ENCODE results near the gene RDH5.

Gene RDH5

GRCh38 chr12:55695349-55695748 lies 24.8 kb upstream of the RDH5 start:
- no peak for DNase-seq (ENCODE audit: low read depth)
- no peak for TF ChIP-seq CTCF (conservative IDR thresholded peaks at IDR 0.05; ENCODE audit: low read depth, low read length)
- H3K4me3 ChIP-seq (ENCODE audit: low read depth, low read length): no peak overlapping the region

GRCh38 chr12:55696141-55696540 lies 24.1 kb upstream of the RDH5 start:
- DNase-seq (ENCODE audit: low read depth): no peak
- TF ChIP-seq CTCF (conservative IDR thresholded peaks at IDR 0.05; ENCODE audit: low read depth, low read length): no peak

GRCh38 chr12:55696796-55697462 lies 23.3 kb upstream of the RDH5 start:
- H3K4me3 ChIP-seq (ENCODE audit: low read depth, low read length): no peak overlapping the region
- DNase-seq (ENCODE audit: low read depth): no peak
- TF ChIP-seq CTCF (conservative IDR thresholded peaks at IDR 0.05; ENCODE audit: low read depth, low read length): no peak

More at GRCh38 chr12:55696141-55696540, 24.1 kb upstream of the RDH5 start:
- no peak overlapping the region for H3K4me3 ChIP-seq (ENCODE audit: low read depth, low read length)

GRCh38 chr12:55697686-55698085 lies 22.5 kb upstream of the RDH5 start:
- H3K4me3 ChIP-seq (ENCODE audit: low read depth, low read length): no peak overlapping the region
- no peak for TF ChIP-seq CTCF (conservative IDR thresholded peaks at IDR 0.05; ENCODE audit: low read depth, low read length)
- DNase-seq (ENCODE audit: low read depth): no peak

GRCh38 chr12:55698241-55698955 lies 21.8 kb upstream of the RDH5 start:
- no peak for TF ChIP-seq CTCF (conservative IDR thresholded peaks at IDR 0.05; ENCODE audit: low read depth, low read length)
- no peak for DNase-seq (ENCODE audit: low read depth)
- H3K4me3 ChIP-seq (ENCODE audit: low read depth, low read length): no peak overlapping the region

GRCh38 chr12:55698965-55699364 lies 21.2 kb upstream of the RDH5 start:
- no peak for DNase-seq (ENCODE audit: low read depth)
- H3K4me3 ChIP-seq (ENCODE audit: low read depth, low read length): no peak overlapping the region
- no peak for TF ChIP-seq CTCF (conservative IDR thresholded peaks at IDR 0.05; ENCODE audit: low read depth, low read length)
